HepG2 (cell line): ENCODE data around the gene LAG3. TPM values are rescaled to one million over a fixed set of nuclear protein-coding genes. Genes with fewer than 3 reads are reported as not detected.

Experiments
- ATM ChIP-seq: fragments of 450-650 bp; IDR thresholded peaks from 2 replicates; pipeline ENCODE4 v1.7.1; 2017; ENCODE audit warnings: mild to moderate bottlenecking, borderline replicate concordance
- FOXA3 ChIP-seq: IDR thresholded peaks from 2 replicates; pipeline ENCODE4 v1.6.1; 2016; ENCODE audit warnings: missing genetic modification reagents, missing compliant biosample characterization
- GABPB1 ChIP-seq: IDR thresholded peaks from 2 replicates; pipeline ENCODE4 v1.6.1; 2016; ENCODE audit warnings: mild to moderate bottlenecking, missing genetic modification reagents, moderate library complexity, missing compliant biosample characterization
- HMG20B ChIP-seq: conservative IDR thresholded peaks from 2 replicates; pipeline ENCODE4 v1.6.1; 2016; ENCODE audit warnings: missing genetic modification reagents, missing compliant biosample characterization
- HOXA9 ChIP-seq: sonication (generic); formaldehyde crosslinking; IDR thresholded peaks from 2 replicates; pipeline ENCODE4 v1.8.1; 2022; ENCODE audit warnings: missing genetic modification reagents, mild to moderate bottlenecking, moderate library complexity, borderline replicate concordance
- MAFF ChIP-seq: IDR thresholded peaks from 2 replicates; pipeline ENCODE4 v1.6.1; 2011; ENCODE audit warnings: low read depth, low read length, improper control_type of control experiment
- MED1 ChIP-seq: sonication (generic); formaldehyde crosslinking; IDR thresholded peaks from 2 replicates; pipeline ENCODE4 v1.4.0; 2020; ENCODE audit warnings: missing genetic modification reagents
- MEIS1 ChIP-seq: sonication (generic); formaldehyde crosslinking; IDR thresholded peaks from 2 replicates; pipeline ENCODE4 v1.9.0; 2021; ENCODE audit warnings: mild to moderate bottlenecking, missing genetic modification reagents, moderate library complexity, borderline replicate concordance
- MIER3 ChIP-seq: IDR thresholded peaks from 2 replicates; pipeline ENCODE4 v1.6.1; 2016; ENCODE audit warnings: missing compliant biosample characterization, borderline replicate concordance
- PHF5A ChIP-seq: IDR thresholded peaks from one replicate; pipeline ENCODE4 v1.6.1; 2018; ENCODE audit warnings: low read depth, missing genetic modification reagents; ENCODE audit not compliant: unreplicated experiment
- SRF ChIP-seq: IDR thresholded peaks from 2 replicates; pipeline ENCODE4 v1.6.1; 2011; ENCODE audit warnings: mild to moderate bottlenecking, low read depth, low read length, moderate library complexity
- TEAD3 ChIP-seq: optimal IDR thresholded peaks from 2 replicates; pipeline ENCODE3; 2016; ENCODE audit warnings: borderline replicate concordance
- THAP9 ChIP-seq: sonication (generic); formaldehyde crosslinking; IDR thresholded peaks from 2 replicates; pipeline ENCODE4; 2020; ENCODE audit warnings: missing genetic modification reagents, mild to moderate bottlenecking, borderline replicate concordance
- ZBTB7A ChIP-seq: sonication (generic); formaldehyde crosslinking; IDR thresholded peaks from 2 replicates; pipeline ENCODE4 v1.8.0; 2022; ENCODE audit warnings: mild to moderate bottlenecking, missing genetic modification reagents
- ZFY ChIP-seq: sonication (generic); formaldehyde crosslinking; IDR thresholded peaks from 2 replicates; pipeline ENCODE4 v1.4.0; 2020; ENCODE audit warnings: missing genetic modification reagents
- ZMAT3 ChIP-seq: sonication (generic); formaldehyde crosslinking; conservative IDR thresholded peaks from 2 replicates; pipeline ENCODE4 v1.7.0; 2021; ENCODE audit warnings: missing genetic modification reagents
- ZNF230 ChIP-seq: sonication (generic); formaldehyde crosslinking; IDR thresholded peaks from 2 replicates; pipeline ENCODE4 v1.4.0; 2020; ENCODE audit warnings: mild to moderate bottlenecking, missing genetic modification reagents
- ZNF564 ChIP-seq: sonication (generic); formaldehyde crosslinking; IDR thresholded peaks from 2 replicates; pipeline ENCODE4 v1.8.1; 2023; ENCODE audit warnings: mild to moderate bottlenecking, missing genetic modification reagents
- ZNF749 ChIP-seq: sonication (generic); formaldehyde crosslinking; IDR thresholded peaks from 2 replicates; pipeline ENCODE4 v1.8.0; 2022; ENCODE audit warnings: mild to moderate bottlenecking, missing genetic modification reagents, moderate library complexity, borderline replicate concordance
- polyA plus RNA-seq, 8 experiments: library from polyadenylated mRNA; depleted of rRNA in 3 of 8; stranded (reverse) in 7 of 8; unstranded in 1 of 8; fragments of >200 nt; fragmentation: Illumina TruSeq in 4 of 8; extraction: Trizol in 4 of 8; gene quantifications; 2 replicates each; pipeline versions ENCODE4 v1.2.1 to v1.2.3, GENCODE V29; 2011 to 2016; ENCODE audit warnings: low read depth in 4 of 8, missing spikeins in 1 of 8, mixed read lengths in 1 of 8; ENCODE audit not compliant: insufficient read depth in 1 of 8
- total RNA-seq, 5 experiments: library from RNA; depleted of rRNA; stranded (reverse); fragments of >200 nt; fragmentation: Illumina TruSeq; extraction: Trizol; gene quantifications; 2 replicates each; pipeline ENCODE4 v1.2.3, GENCODE V29; 2016; ENCODE audit warnings: low read depth in 1 of 5
- TF ChIP-seq, protein P1 (sequence below): sonication (generic); formaldehyde crosslinking; IDR thresholded peaks from 2 replicates; pipeline ENCODE4 v1.4.0; 2020; ENCODE audit warnings: missing genetic modification reagents, mild to moderate bottlenecking, borderline replicate concordance
- TF ChIP-seq, protein P2 (sequence below): sonication (generic); formaldehyde crosslinking; IDR thresholded peaks from 2 replicates; pipeline ENCODE4 v1.5.0; 2020; ENCODE audit warnings: mild to moderate bottlenecking, missing genetic modification reagents, moderate library complexity

LAG3 gene
- total and polyA plus RNA-seq, 2 of the 13 experiments (the other 11 are each of a cell fraction or from before 2014, with no cell fraction given), result 0.11 to 0.26 TPM

- TF ChIP-seq HOXA9 (CRISPR knock-in tag) (0 out of 2 replicates have a peak, but pooled peaks have one; percentile 79), ZFY (CRISPR knock-in tag) (peak; percentile 51; the same call in 1 of the 2 replicates), ZMAT3 (CRISPR knock-in tag) (0 out of 2 replicates have a peak, but pooled peaks have one; percentile 73), MEIS1 (peak; percentile 60; the same call in 1 of the 2 replicates), GABPB1 (CRISPR knock-in tag) (peak; percentile 74), PHF5A (peak; percentile 43), FOXA3 (CRISPR knock-in tag) (peak; percentile 48), SRF (no peak), ZNF749 (CRISPR knock-in tag) (no peak), ATM (no peak), MED1 (CRISPR knock-in tag) (peak; percentile 90), THAP9 (peak; percentile 69; the same call in 1 of the 2 replicates), TEAD3 (CRISPR knock-in tag) (peak; percentile 90), MAFF (no peak), ZNF564 (CRISPR knock-in tag) (peak; percentile 75; the same call in 1 of the 2 replicates), ZBTB7A (peak; percentile 88; the same call in 1 of the 2 replicates), HMG20B (CRISPR knock-in tag) (no peak), ZNF230 (CRISPR knock-in tag) (0 out of 2 replicates have a peak, but pooled peaks have one; percentile 22), MIER3 (CRISPR knock-in tag) (peak; percentile 54; the same call in 1 of the 2 replicates)
- TF ChIP-seq, protein P1, sequence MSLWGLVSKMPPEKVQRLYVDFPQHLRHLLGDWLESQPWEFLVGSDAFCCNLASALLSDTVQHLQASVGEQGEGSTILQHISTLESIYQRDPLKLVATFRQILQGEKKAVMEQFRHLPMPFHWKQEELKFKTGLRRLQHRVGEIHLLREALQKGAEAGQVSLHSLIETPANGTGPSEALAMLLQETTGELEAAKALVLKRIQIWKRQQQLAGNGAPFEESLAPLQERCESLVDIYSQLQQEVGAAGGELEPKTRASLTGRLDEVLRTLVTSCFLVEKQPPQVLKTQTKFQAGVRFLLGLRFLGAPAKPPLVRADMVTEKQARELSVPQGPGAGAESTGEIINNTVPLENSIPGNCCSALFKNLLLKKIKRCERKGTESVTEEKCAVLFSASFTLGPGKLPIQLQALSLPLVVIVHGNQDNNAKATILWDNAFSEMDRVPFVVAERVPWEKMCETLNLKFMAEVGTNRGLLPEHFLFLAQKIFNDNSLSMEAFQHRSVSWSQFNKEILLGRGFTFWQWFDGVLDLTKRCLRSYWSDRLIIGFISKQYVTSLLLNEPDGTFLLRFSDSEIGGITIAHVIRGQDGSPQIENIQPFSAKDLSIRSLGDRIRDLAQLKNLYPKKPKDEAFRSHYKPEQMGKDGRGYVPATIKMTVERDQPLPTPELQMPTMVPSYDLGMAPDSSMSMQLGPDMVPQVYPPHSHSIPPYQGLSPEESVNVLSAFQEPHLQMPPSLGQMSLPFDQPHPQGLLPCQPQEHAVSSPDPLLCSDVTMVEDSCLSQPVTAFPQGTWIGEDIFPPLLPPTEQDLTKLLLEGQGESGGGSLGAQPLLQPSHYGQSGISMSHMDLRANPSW (CRISPR knock-in tag), result 0 out of 2 replicates have a peak, but pooled peaks have one; percentile 51
- TF ChIP-seq, protein P2, sequence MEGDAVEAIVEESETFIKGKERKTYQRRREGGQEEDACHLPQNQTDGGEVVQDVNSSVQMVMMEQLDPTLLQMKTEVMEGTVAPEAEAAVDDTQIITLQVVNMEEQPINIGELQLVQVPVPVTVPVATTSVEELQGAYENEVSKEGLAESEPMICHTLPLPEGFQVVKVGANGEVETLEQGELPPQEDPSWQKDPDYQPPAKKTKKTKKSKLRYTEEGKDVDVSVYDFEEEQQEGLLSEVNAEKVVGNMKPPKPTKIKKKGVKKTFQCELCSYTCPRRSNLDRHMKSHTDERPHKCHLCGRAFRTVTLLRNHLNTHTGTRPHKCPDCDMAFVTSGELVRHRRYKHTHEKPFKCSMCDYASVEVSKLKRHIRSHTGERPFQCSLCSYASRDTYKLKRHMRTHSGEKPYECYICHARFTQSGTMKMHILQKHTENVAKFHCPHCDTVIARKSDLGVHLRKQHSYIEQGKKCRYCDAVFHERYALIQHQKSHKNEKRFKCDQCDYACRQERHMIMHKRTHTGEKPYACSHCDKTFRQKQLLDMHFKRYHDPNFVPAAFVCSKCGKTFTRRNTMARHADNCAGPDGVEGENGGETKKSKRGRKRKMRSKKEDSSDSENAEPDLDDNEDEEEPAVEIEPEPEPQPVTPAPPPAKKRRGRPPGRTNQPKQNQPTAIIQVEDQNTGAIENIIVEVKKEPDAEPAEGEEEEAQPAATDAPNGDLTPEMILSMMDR (CRISPR knock-in tag), result peak; percentile 31; the same call in 1 of the 2 replicates
Measured at GRCh38 chr12:6792522-6793201, 20.3 kb downstream of the LAG3 start (continued).
